GM19240 (cell line): Measurements from ENCODE around the gene CEP57L1.
"Not testable (repeated sequence)": the region's sequence is repeated elsewhere in the genome, so short reads cannot be mapped to it uniquely, and the experiment has no call there.

Experiments
- DNase-seq: peaks from one replicate; pipeline ENCODE4 v3.0.0; 2011; ENCODE audit warnings: low spot score; ENCODE audit not compliant: insufficient read length

CEP57L1 gene

DNA sequence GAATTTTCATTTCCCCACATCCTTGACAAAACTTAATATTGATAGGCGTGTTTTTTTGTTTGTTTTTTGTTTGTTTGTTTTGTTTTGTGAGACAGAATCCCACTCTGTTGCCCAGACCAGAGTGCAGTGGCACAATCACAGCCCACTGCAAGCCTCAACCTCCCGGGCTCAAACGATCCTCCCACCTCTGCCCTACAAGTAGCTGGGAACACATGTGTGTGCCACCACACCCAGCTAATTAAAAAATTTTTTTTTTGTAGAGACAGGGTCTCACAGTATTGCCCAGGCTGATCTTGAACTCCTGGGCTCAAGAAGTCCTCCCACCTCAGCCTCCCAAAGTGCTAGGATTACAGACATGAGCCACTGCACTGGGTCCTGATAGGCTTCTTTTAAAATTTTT, 9.2 kb downstream of the CEP57L1 start:
- no peak for DNase-seq

DNA sequence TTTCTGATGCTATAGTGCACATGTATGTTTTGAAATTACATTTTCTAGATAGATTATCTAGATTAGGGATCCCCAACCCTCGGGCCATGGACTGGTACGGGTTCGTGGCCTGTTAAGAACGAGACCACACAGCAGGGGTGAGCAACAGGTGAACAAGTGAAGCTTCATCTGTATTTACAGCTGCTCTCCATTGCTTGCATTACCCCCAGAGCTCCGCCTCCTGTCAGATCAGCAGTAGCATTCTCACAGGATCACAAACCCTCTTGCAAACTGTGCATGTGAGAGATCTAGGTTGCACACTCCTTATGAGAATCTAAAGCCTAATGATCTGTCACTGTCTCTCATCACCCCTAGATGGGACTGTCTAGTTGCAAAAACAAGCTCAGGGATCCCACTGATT, 10.4 kb downstream of the CEP57L1 start:
- no peak for DNase-seq

DNA sequence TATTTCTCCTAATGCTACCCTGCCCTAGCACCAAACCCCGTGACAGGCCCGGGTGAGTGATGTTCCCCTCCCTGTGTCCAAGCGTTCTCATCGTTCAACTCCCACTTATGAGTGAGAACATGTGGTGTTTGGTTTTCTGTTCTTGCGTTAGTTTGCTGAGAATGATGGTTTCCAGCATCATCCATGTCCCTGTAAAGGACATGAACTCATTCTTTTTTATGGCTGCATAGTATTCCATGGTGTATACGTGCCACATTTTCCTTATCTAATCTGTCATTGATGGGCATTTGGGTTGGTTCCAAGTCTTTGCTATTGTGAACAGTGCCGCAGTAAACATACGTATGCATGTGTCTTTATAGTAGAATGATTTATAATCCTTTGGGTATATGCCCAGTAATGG, 14.4 kb downstream of the CEP57L1 start:
- not testable (repeated sequence) for DNase-seq

DNA sequence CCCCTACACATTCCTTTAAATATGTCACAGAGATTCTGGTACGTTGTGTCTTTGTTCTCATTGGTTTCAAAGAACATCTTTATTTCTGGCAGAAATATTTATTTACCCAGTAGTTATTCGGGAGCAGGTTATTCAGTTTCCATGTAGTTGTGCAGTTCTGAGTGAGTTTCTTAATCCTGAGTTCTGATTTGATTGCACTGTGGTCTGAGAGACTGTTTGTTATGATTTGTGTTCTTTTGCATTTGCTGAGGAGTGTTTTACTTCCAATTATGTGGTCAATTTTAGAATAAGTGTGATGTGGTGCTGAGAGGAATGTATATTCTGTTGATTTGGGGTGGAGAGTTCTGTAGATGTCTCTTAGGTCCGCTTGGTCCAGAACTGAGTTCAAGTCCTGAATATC, 17.4 kb downstream of the CEP57L1 start:
- DNase-seq: not testable (repeated sequence)

GRCh38 chr6:109117346-109118035, 22.2 kb downstream of the CEP57L1 start:
- no peak for DNase-seq

- DNase-seq: no peak
These were observed 23.0 kb downstream of the CEP57L1 start for GRCh38 chr6:109118337-109118736.

DNA sequence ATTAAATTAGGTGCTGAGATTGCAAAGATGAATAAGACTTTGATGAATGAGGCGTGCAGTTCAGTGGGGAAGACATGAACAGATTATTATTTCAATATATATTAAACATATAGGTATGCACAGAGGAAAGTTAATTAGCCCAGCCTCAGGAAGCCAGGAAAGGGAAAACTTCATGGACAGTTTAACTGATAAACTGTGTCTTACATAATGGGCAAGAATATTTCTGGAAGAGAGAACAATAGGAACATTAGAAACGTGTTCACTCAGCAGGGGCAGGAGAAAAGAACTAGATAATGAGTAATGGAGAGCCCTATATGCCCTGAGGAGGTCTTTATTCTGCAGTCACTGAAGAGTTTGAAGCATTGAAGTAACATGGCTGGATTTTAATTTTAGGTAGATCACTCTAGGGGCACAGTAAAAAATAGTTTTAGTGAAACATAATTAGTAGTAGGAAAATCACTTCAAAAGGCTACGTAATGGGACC, 23.6 kb downstream of the CEP57L1 start:
- no peak for DNase-seq

GRCh38 chr6:109121411-109121810, 26.1 kb downstream of the CEP57L1 start:
- DNase-seq: no peak

- no peak for DNase-seq
These were observed 28.9 kb downstream of the CEP57L1 start for GRCh38 chr6:109124219-109124618.

DNA sequence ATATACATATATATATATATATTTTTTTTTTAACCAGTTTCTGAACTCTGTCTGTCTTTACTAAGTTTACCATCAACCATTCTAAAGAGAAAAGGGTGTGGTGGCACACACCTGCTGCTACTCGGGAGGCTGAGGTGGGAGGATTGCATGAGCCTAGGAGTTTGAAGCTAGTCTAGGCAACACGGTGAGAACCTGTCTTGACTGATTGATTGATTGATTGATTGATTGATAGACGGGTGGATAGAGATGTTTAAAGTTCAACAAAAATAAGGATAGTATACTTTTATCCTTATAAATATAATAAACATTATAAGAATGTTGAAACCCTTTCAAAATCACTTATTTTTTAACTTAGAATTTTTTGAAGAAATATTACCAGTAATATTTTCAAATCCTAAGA, 30.2 kb downstream of the CEP57L1 start:
- DNase-seq: no peak

GRCh38 chr6:109130065-109130464, 34.8 kb downstream of the CEP57L1 start:
- no peak for DNase-seq

GRCh38 chr6:109135600-109135999, 40.3 kb downstream of the CEP57L1 start:
- DNase-seq: not testable (repeated sequence)

DNA sequence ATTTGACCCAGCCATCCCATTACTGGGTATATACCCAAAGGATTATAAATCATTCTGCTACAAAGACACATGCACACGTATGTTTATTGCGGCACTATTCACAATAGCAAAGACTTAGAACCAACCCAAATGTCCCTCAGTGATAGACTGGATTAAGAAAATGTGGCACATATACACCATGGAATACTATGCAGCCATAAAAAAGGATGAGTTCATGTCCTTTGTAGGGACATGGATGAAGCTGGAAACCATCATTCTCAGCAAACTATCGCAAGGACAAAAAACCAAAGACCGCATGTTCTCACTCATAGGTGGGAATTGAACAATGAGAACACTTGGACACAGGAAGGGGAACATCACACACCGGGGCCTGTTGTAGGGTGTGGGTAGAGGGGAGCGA, 40.7 kb downstream of the CEP57L1 start:
- not testable (repeated sequence) for DNase-seq

GRCh38 chr6:109136530-109136929, 41.2 kb downstream of the CEP57L1 start:
- not testable (repeated sequence) for DNase-seq

- DNase-seq: no peak
These were observed 43.8 kb downstream of the CEP57L1 start for GRCh38 chr6:109139109-109139508.

DNA sequence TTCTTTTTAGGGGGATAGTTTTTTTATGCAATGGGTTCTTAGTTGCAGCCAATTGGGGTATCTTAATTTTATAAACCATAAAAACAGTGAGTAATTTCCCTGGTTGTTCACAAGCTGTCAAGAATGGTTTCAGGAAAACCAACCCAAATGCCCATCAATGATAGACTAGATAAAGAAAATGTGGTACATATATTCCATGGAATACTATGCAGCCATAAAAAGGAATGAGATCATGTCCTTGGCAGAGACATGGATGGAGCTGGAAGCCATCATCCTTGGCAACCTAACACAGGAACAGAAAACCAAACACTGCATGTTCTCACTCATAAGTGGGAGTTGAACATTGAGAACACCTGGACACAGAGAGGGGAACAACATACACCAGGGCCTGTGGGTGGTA, 46.8 kb downstream of the CEP57L1 start:
- not testable (repeated sequence) for DNase-seq

- DNase-seq: no peak
These were observed 47.9 kb downstream of the CEP57L1 start for GRCh38 chr6:109143191-109143590.

GRCh38 chr6:109148251-109148650, 52.9 kb downstream of the CEP57L1 start:
- not testable (repeated sequence) for DNase-seq

DNA sequence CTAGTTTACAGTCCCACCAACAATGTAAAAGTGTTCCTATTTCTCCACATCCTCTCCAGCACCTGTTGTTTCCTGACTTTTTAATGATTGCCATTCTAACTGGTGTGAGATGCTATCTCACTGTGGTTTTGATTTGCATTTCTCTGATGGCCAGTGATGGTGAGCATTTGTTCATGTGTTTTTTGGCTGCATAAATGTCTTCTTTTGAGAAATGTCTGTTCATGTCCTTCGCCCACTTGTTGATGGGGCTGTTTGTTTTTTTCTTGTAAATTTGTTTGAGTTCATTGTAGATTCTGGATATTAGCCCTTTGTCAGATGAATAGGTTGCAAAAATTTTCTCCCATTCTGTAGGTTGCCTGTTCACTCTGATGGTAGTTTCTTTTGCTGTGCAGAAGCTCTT, 53.4 kb downstream of the CEP57L1 start:
- DNase-seq: not testable (repeated sequence)

GRCh38 chr6:109153752-109154151, 58.4 kb downstream of the CEP57L1 start:
- no peak for DNase-seq

GRCh38 chr6:109164331-109164730, 69.0 kb downstream of the CEP57L1 start:
- no peak for DNase-seq

GRCh38 chr6:109165392-109165974, 70.2 kb downstream of the CEP57L1 start:
- DNase-seq: no peak

DNA sequence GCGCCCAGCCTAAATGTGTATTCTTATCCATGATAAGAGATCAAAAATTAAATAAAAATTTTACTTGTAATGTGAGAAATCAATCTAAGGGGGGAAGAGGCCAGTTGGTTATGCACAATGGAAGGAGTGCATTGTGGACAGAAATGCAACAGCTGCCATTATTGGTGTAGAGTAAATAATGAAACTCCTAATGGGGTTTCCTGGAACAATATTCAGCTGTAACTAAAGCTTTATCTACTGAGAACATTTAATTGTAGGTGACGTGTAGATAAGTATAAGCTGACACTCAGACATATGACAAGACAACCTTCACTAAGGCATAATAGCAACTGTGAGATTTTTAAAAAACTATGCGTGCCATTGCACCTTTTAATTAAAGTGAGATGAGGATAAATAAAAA, 71.4 kb downstream of the CEP57L1 start:
- no peak for DNase-seq
